Psoas muscle (tissue), 8 donors: ENCODE results near the gene ATCAY. TPM values are rescaled to one million over a fixed set of nuclear protein-coding genes. Genes with fewer than 3 reads are reported as not detected.

Source experiments
- ATAC-seq, 4 donors: fragments of 200-7000 bp; cut with Tn5 transposase; one replicate each; pipeline ENCODE4 v1.9.1; 2020; ENCODE audit warnings: moderate library complexity in 3 of 4, mild to moderate bottlenecking in 2 of 4
- DNase-seq, 2 donors: peaks; one replicate each; pipeline ENCODE4 v3.0.0-alpha.2; 2020
- H3K27ac ChIP-seq: fragments of 200-600 bp; one replicate; pipeline ENCODE4 v1.8.0; 2022
- H3K27me3 ChIP-seq, 3 donors: fragments of 200-600 bp in 1 of 3; one replicate each; pipeline versions ENCODE4 v1.6.1 to v1.8.0; 2013 to 2022; ENCODE audit warnings: low read length in 2 of 3, mild to moderate bottlenecking in 2 of 3, moderate library complexity in 1 of 3; ENCODE audit not compliant: insufficient read depth in 3 of 3
- H3K36me3 ChIP-seq, 2 donors: fragments of 200-600 bp in 1 of 2; one replicate each; pipeline versions ENCODE4 v1.6.1 to v1.8.0; 2013 to 2022; ENCODE audit warnings: low read depth in 1 of 2, mild to moderate bottlenecking in 1 of 2, moderate library complexity in 1 of 2; ENCODE audit not compliant: insufficient read depth in 1 of 2
- H3K4me1 ChIP-seq: fragments of 200-600 bp; one replicate; pipeline ENCODE4 v1.8.0; 2022
- H3K4me3 ChIP-seq: fragments of 200-600 bp; one replicate; pipeline ENCODE4 v1.8.0; 2022; ENCODE audit warnings: mild to moderate bottlenecking
- H3K9me3 ChIP-seq: fragments of 200-600 bp; one replicate; pipeline ENCODE4 v1.8.0; 2022
- CTCF ChIP-seq: fragments of 200-600 bp; IDR thresholded peaks from one replicate; pipeline ENCODE4 v1.8.0; 2022; ENCODE audit warnings: antibody characterized with exemption
- WGBS, 3 donors: extraction: QIAGEN DNeasy Blood & Tissue Kit; methylation state at CpG; one replicate each; pipeline versions ENCODE4 v1.1.6 to v1.1.7; 2013; 5-methylcytosine and 5-hydroxymethylcytosine counted together
- intact Hi-C, 2 donors: fragments of 100-400 bp; cut with DNase I; formaldehyde crosslinking; loops; one replicate each; pipeline versions ENCODE4 v1.11.0 to v1.14.2; 2022
- polyA plus RNA-seq, 3 donors: library from polyadenylated mRNA; stranded (reverse); fragments of 200-250 nt; gene quantifications; one replicate each; pipeline ENCODE4 v1.2.3, GENCODE V29; 2013
- total RNA-seq, 4 donors: library from RNA; stranded (reverse); fragmentation: NEBNext Ultra II Directional in 2 of 4; extraction: Animal tissue kit (Norgen Biotek cat#: 25700) in 2 of 4; gene quantifications; one replicate each; pipeline versions ENCODE4 v1.2.1 to v1.2.4, GENCODE V29; 2021 to 2023
- donor health status: healthy with polysubstance abuse.
- donor health status: DM: no; HTN: no; CAD: no; lungs with moderate emphysema.
- donor health status: Bipolar disorder and iron deficiency.
- donor health status: healthy.
- donor health status: DM: yes; HTN: yes; CAD: no.
- donor health status: DM: no; HTN: no; CAD: no.
- donor health status: DM: no; HTN: no; CAD: no.
- donor health status: DM: yes; HTN: yes; CAD: no.

The ATCAY gene
- total and polyA plus RNA-seq, 7 donors = 0.04 TPM; not detected in 6

GRCh38 chr19:3860499-3860898 lies 20.0 kb upstream of the ATCAY start:
- ATAC-seq (no peak), DNase-seq (no peak)
- H3K27ac ChIP-seq = no peak overlapping the region
- no peaks in the 10 kb centered on the region for H3K9me3 ChIP-seq
- TF ChIP-seq CTCF = no peak
- no peaks in the 10 kb centered on the region for H3K36me3 ChIP-seq
- 81 to 83% (median 83%) methylated on average over 17 of the region's 17 CpGs for WGBS, 3 donors
- peaks cover 0 to 11% (median 6%) of the 10 kb centered on the region in 3 donors for H3K27me3 ChIP-seq
- no peak overlapping the region for H3K4me3 ChIP-seq
- H3K4me1 ChIP-seq = no peaks in the 10 kb centered on the region
- intact Hi-C loops = loop anchor here in 1 of 2 donors (10.0 kb wide), 1 partner anchor 364 kb away; the partner anchor contains the start of gene EBI3

- TF ChIP-seq CTCF = no peak
- intact Hi-C loops = loop anchor here in 1 of 2 donors (10.0 kb wide), 1 partner anchor 362 kb away; the partner anchor contains the start of gene EBI3
- Histone ChIP-seq H3K4me3 (no peak overlapping the region), H3K27me3 (peaks cover 0 to 33% (median 8%) of the 10 kb centered on the region in 3 donors), H3K27ac (no peak overlapping the region), H3K36me3 (no peaks in the 10 kb centered on the region), H3K9me3 (no peaks in the 10 kb centered on the region), H3K4me1 (no peaks in the 10 kb centered on the region)
- WGBS, 3 donors = 66 to 74% (median 71%) methylated on average over 25 of the region's 25 CpGs
- ATAC-seq (no peak), DNase-seq (no peak)
Measured at GRCh38 chr19:3862826-3863500, 17.5 kb upstream of the ATCAY start.

DNA sequence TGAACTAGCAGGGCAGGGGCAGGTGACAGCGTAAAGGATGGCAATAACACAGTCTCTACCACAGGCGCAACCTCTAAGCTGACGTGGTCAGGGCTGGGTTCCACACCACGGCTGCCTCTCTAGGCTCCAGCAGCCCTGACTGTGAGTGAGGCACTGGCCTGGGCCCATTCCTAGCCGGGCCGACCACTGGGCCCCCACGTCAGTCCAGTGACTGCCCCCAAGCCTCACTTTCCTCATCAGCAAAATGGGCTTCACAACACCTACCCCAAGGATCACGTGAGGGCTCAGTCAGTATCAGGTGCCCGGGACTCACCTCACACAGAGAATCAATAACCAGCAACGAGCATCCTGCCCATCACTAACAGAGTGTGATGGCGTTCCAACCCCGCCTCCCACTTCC lies 16.8 kb upstream of the ATCAY start:
- Histone ChIP-seq H3K27me3 (peaks cover 0 to 40% (median 12%) of the 10 kb centered on the region in 3 donors), H3K4me3 (no peak overlapping the region)
- WGBS, 3 donors = 67 to 73% (median 72%) methylated on average over 12 of the region's 12 CpGs

GRCh38 chr19:3866910-3867638 lies 13.4 kb upstream of the ATCAY start:
- Histone ChIP-seq H3K27ac (no peak overlapping the region), H3K4me1 (no peaks in the 10 kb centered on the region), H3K27me3 (peaks cover 0 to 61% (median 26%) of the 10 kb centered on the region in 3 donors), H3K9me3 (no peaks in the 10 kb centered on the region), H3K36me3 (no peaks in the 10 kb centered on the region), H3K4me3 (no peak overlapping the region)
- ATAC-seq (no peak), DNase-seq (no peak)
- WGBS, 3 donors = 44 to 46% (median 46%) methylated on average over 14 of the region's 14 CpGs
- intact Hi-C loops = loop anchor here in 1 of 2 donors (10.0 kb wide), 1 partner anchor 358 kb away; the partner anchor contains the start of gene EBI3
- TF ChIP-seq CTCF = no peak

More for the DNA sequence above, 16.8 kb upstream of the ATCAY start:
- H3K36me3 ChIP-seq = no peaks in the 10 kb centered on the region
- DNase-seq (no peak), ATAC-seq (no peak)
- H3K9me3 ChIP-seq = no peaks in the 10 kb centered on the region
- no peaks in the 10 kb centered on the region for H3K4me1 ChIP-seq
- intact Hi-C loops = loop anchor here in 1 of 2 donors (10.0 kb wide), 1 partner anchor 361 kb away; the partner anchor contains the start of gene EBI3
- TF ChIP-seq CTCF = no peak
- H3K27ac ChIP-seq = no peak overlapping the region
